Cerebellar nuclear complex (tissue), 1 donor: ENCODE results near the gene MYO16.

Experiments used
- DNase-seq, 2 experiments: peaks; one replicate each; lab custom pipeline; 2025; lab: John Stamatoyannopoulos, UW

Gene MYO16

DNA sequence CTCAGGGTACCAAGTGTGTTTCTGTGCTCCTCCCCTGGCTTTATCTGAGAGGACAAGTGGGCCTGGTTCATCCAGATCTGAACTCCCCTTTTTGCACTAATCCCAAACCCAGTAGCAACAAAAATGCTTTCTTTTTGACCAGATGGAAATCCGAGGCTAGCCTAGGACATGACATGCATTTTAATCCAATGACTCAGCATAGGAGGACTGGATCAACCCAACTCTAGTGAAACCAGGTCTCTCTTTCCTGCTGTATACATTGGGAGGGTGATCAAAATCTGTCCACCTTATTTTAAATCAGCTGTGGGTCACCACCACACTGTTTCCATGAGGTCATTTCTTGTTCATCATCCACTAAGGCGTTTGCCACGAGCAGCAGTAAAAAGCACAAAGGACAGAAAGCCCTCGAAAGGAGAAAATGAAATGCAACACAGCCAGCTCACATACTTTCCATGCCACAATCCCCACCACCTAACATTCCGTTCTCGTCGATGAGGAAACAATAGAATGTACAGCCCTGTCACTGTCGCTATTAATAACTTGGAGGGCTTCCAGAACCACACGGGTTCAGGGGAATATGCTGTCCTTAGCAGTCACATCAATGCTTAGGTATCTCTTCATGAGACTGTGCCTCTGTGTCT, 614.0 kb downstream of the MYO16 start:
- DNase-seq, result no peak

DNA sequence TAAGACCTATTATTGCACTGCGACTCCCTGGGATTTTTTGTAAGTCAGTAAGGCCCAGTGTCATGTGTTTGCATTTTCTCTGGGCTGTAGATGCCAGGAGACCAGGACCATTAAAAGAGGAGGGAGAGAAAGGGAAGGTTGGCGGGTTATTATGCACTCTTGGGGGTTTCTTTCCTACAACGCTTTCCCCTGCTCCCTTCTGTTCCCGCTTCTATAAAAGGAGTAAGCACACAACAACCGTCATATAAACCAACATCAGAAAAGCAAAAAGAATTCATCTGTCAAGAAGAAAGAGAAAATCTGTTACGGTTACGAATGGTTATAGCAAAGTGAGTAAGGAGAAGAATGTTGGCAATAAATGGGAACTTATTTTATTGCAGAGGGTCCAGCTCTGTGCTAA, 615.2 kb downstream of the MYO16 start:
- DNase-seq, result no peak

DNA sequence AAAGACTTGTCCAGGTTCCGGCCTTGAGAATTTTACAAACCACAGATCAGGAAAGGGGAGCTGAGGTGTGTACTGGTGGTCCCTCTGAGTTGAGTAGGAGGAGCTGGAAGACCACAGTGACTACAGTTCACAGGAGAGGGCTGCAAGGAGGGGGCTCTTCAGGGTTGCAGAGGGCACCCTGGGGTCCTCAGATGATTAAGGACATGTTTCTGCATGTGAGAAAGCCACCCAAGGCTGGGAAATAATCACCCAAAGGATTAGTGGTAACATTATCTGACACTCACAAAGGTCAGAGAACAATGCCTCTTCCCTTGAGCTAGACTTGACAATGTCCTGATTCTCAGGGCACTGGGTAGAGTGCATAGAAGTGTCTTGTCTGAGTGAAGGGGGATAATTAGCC, 616.6 kb downstream of the MYO16 start:
- DNase-seq, result no peak

DNA sequence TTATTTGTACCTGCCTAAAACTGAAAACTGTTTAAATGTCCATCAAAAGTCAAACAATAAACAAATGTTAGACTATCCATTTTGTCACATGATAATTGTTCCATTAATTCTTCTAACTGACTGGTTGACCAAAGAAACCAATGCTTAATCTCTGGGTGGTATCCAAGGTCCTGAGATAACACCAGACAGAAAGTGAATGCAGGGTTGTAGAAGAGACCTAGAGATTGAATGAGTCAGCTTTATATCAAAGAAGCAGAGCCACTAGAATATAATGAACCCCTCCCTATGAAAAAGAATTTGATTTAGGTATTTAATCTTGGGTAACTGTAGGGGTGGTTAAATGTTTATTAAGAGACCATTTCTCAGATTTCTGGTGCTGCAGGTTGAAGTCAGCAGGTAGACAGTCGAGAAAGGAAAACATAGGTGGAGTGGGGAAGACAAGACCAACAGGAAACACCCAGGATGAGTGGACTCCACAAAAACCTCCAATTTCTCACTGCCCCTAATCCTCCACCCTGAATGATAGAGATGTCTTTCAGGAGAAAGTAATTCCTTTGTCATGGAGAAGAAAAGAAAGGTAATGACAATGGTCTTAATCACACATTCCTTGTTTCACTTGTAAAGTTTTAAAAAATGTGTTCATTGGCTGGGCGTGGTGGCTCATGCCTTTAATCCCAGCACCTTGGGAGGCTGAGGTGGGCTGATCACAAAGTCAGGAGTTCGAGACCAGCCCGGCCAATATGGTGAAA, 620.5 kb downstream of the MYO16 start:
- DNase-seq, result no peak

- no peak for DNase-seq
Measured at GRCh38 chr13:109251956-109252355, 622.5 kb downstream of the MYO16 start.

DNA sequence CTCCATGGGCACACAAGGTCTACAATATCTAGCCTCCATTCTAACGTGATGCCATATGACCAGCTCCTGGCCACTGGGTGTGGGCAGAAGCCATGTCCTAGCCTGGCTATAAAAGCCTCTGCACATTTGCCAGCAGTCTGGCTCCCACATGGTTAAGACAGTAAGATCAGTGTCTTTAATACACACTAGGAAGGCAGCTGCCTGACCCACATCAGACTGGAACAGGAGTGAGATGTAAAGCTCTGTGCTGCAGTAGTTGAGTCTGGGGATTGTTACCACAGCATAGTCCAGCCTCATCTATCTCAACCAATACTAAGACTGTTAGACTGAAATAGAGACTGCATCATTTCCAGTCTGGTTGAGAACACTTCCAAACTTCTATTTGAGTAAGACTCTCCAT, 623.9 kb downstream of the MYO16 start:
- DNase-seq, result no peak

- no peak for DNase-seq
Measured at GRCh38 chr13:109254274-109254673, 624.9 kb downstream of the MYO16 start.

DNA sequence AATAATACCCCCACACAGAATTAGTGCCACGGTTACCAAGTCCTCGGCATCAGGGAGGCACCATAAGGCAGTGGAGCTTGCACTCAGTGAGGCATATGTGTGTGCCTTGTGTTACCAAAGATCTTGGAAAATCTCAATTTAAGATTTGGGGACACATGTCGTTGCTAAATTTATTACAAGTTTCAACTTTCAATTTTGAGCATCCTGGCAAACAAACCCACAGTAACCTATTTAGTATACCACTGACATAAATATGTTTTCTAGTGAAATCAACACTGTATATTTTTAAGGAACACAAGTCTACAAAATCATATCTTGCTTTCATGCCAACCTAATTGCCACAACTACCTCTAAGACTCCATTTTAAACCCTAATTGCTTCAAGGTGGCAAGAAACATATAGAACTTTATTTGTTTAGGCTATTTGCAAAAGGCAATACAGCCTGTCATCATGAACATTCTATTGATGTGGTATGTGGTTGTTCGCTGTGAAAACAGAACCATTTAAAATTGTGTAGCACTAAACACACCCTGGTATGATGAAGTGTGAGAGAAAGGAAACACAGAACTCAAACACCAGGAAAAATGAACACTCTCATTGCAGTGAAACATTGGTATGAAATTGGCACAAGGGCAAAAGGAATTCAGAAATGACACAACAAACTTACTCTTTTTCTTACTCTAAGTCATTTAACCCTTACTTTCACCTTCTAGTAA, 625.9 kb downstream of the MYO16 start:
- no peak for DNase-seq

- DNase-seq, result no peak
Measured at GRCh38 chr13:109256866-109257760, 627.7 kb downstream of the MYO16 start.
